Caco-2 (cell line): ENCODE measurements around the gene NFIA. TPM values are rescaled to one million over a fixed set of nuclear protein-coding genes. Genes with fewer than 3 reads are reported as not detected.

Source experiments
- BruUV-seq: library from RNA; stranded (reverse); fragments of 400-500 nt; replicated peaks from 2 replicates; lab custom pipeline; 2021; lab: Mats Ljungman, UMichigan
- CTCF ChIA-PET: fragments of 300-600 bp; sonication (Branson Sonifier 250); formaldehyde crosslinking; loops from one replicate; lab custom pipeline; 2022; ENCODE audit warnings: antibody characterized with exemption; lab: Charles Lee
- POLR2A ChIA-PET: fragments of 300-600 bp; sonication (Branson Sonifier 250); formaldehyde crosslinking; loops from one replicate; lab custom pipeline; 2022; ENCODE audit warnings: antibody characterized with exemption; lab: Charles Lee
- DNase-seq, 2 experiments: peaks; one replicate each; pipeline versions ENCODE4 v3.0.0 to v3.0.0-alpha.2; 2020 to 2022
- H3K27me3 ChIP-seq: replicated peaks from 2 replicates; pipeline ENCODE4 v1.6.0; 2011; ENCODE audit warnings: low read length; ENCODE audit not compliant: control insufficient read depth, insufficient read depth
- H3K36me3 ChIP-seq: 2 replicates; pipeline ENCODE4 v1.5.1; 2011; ENCODE audit warnings: low read length; ENCODE audit not compliant: control insufficient read depth, insufficient read depth
- H3K4me1 ChIP-seq: fragments of 250-450 bp; sonication (Bioruptor Pico); 2 replicates; pipeline ENCODE4 v1.5.1; 2020; ENCODE audit warnings: mild to moderate bottlenecking
- H3K4me3 ChIP-seq: 2 replicates; pipeline ENCODE4 v1.5.1; 2011; ENCODE audit warnings: low read depth, mild to moderate bottlenecking, control low read depth, low read length
- H3K9me3 ChIP-seq: fragments of 250-450 bp; sonication (Bioruptor Pico); 2 replicates; pipeline ENCODE4 v1.5.1; 2020; ENCODE audit warnings: mild to moderate bottlenecking, moderate library complexity
- H3K27ac Mint-ChIP-seq: one replicate; pipeline ENCODE4 v1.8.0; 2022; ENCODE audit warnings: mixed read lengths; ENCODE audit not compliant: unreplicated experiment
- H3K27me3 Mint-ChIP-seq: one replicate; pipeline ENCODE4 v1.8.0; 2022; ENCODE audit warnings: mixed read lengths; ENCODE audit not compliant: insufficient read depth, unreplicated experiment
- H3K36me3 Mint-ChIP-seq: one replicate; pipeline ENCODE4 v1.8.0; 2022; ENCODE audit warnings: mild to moderate bottlenecking, mixed read lengths; ENCODE audit not compliant: insufficient read depth, unreplicated experiment
- H3K4me1 Mint-ChIP-seq: one replicate; pipeline ENCODE4 v1.8.0; 2022; ENCODE audit warnings: low read depth, mixed read lengths; ENCODE audit not compliant: unreplicated experiment
- H3K4me3 Mint-ChIP-seq: one replicate; pipeline ENCODE4 v1.8.0; 2022; ENCODE audit warnings: mild to moderate bottlenecking, moderate library complexity, mixed read lengths; ENCODE audit not compliant: unreplicated experiment
- H3K9me3 Mint-ChIP-seq: one replicate; pipeline ENCODE4 v1.8.0; 2022; ENCODE audit warnings: mixed read lengths; ENCODE audit not compliant: unreplicated experiment
- intact Hi-C: fragments of 100-400 bp; cut with micrococcal nuclease; formaldehyde crosslinking; loops from one replicate; pipeline ENCODE4 v1.10.0; 2022; ENCODE audit not compliant: unreplicated experiment
- total RNA-seq: library from RNA; stranded (reverse); gene quantifications from 2 replicates; pipeline ENCODE4 v1.2.3, GENCODE V29; 2022
- TF ChIP-seq, protein P1 (sequence below), 2 experiments: fragments of 200-600 bp in 1 of 2; IDR thresholded peaks; 1 replicate in 1 of 2; 2 replicates in 1 of 2; pipeline versions ENCODE4 v1.5.1 to v1.8.0; 2011 to 2022; ENCODE audit warnings: antibody characterized with exemption in 1 of 2, control low read depth in 1 of 2, inconsistent platforms in 1 of 2, low read depth in 1 of 2, low read length in 1 of 2, mild to moderate bottlenecking in 1 of 2, moderate library complexity in 1 of 2; ENCODE audit not compliant: insufficient read depth in 1 of 2, severe bottlenecking in 1 of 2, unreplicated experiment in 1 of 2

NFIA gene
- total RNA-seq, 1 experiment from 2014 or later = 1.4 TPM

DNA sequence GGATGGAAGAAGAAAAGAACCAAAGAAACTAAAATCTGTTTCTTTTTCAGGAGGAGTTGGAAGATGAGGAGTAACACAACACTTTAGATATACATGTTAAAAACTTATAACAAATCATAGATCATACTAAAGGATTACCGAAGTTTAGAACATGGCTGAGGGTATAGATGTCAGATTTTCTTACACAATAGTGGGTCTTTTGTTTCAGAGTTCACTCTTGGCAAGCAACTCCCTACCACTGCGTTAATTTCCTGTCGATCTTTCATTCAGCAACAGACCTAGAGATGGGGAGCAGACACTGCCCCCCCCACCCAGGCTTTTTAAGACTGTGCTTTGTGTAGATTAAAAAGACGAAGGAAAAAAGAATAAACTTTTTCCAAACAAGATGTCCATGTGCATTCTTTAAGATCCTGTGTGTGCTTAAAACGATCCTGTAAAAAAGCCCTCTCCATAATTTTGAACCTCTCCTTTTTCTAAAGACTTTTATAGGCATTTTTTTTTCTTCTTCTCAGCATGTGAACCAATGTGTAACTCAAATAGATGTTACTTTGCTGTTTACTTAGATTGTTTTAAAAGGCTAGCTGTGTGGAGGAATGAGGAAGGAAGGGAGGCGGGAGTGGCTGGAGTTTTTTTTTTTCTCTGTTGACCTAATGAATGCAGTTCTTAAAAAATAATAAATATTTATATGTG lies 50.4 kb downstream of the NFIA start:
- H3K9me3 Mint-ChIP-seq = no peaks in the 10 kb centered on the region
- no TSS peak for BruUV-seq
- no peaks in the 10 kb centered on the region for H3K36me3 ChIP-seq
- H3K36me3 Mint-ChIP-seq = no peaks in the 10 kb centered on the region
- CTCF ChIA-PET = no interaction called here
- H3K4me3 Mint-ChIP-seq = no peak overlapping the region
- TF ChIP-seq, protein P1, sequence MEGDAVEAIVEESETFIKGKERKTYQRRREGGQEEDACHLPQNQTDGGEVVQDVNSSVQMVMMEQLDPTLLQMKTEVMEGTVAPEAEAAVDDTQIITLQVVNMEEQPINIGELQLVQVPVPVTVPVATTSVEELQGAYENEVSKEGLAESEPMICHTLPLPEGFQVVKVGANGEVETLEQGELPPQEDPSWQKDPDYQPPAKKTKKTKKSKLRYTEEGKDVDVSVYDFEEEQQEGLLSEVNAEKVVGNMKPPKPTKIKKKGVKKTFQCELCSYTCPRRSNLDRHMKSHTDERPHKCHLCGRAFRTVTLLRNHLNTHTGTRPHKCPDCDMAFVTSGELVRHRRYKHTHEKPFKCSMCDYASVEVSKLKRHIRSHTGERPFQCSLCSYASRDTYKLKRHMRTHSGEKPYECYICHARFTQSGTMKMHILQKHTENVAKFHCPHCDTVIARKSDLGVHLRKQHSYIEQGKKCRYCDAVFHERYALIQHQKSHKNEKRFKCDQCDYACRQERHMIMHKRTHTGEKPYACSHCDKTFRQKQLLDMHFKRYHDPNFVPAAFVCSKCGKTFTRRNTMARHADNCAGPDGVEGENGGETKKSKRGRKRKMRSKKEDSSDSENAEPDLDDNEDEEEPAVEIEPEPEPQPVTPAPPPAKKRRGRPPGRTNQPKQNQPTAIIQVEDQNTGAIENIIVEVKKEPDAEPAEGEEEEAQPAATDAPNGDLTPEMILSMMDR (IDR thresholded peaks at IDR 0.05; ENCODE audit: insufficient read depth in 1 of 2, low read depth in 1 of 2, low read length in 1 of 2, severe bottlenecking in 1 of 2, unreplicated experiment in 1 of 2) = no peak
- DNase-seq = no peak
- H3K27me3 Mint-ChIP-seq = no peaks in the 10 kb centered on the region
- no peaks in the 10 kb centered on the region for H3K27me3 ChIP-seq
- peaks cover 7% of the 10 kb centered on the region for H3K4me1 Mint-ChIP-seq
- POLR2A ChIA-PET = no interaction called here
- no peak overlapping the region for H3K27ac Mint-ChIP-seq
- intact Hi-C loops = no loop called here
- no peaks in the 10 kb centered on the region for H3K9me3 ChIP-seq
- H3K4me1 ChIP-seq = no peaks in the 10 kb centered on the region
- no peak overlapping the region for H3K4me3 ChIP-seq

DNA sequence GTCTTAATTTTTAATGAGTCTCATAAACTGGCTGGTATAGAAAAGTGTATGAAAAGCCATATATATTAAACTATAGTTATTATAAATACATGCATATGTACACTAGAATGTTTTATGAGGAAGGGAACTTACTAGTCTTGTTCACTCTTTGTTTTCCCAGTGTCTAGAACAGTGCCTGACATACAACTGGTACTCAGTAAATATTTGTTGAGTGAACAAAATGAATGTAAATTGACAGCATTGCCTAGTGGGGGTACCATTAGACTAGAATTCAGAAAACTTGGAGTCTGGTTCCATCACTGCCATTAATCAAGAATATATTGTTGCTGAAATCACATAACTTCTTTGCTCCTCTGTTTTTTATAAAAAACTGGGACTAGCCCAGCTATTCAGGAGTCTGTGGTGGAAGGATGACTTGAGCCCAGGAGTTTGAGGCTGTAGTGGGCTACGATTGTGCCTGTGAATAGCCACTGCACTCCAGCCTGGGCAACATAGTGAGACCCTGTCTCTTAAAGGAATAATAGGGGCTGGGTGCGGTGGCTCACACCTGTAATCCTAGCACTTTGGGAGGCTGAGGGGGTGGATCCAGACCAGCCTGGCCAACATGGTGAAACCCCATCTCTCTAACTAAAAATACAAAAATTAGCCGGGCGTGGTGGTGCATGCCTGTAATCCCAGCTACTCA lies 51.1 kb downstream of the NFIA start:
- Histone ChIP-seq H3K4me1 (no peaks in the 10 kb centered on the region), H3K36me3 (no peaks in the 10 kb centered on the region), H3K9me3 (no peaks in the 10 kb centered on the region), H3K27me3 (no peaks in the 10 kb centered on the region), H3K4me3 (no peak overlapping the region)
- BruUV-seq = no TSS peak
- intact Hi-C loops = no loop called here
- H3K36me3 Mint-ChIP-seq = no peaks in the 10 kb centered on the region
- ChIA-PET POLR2A (no interaction called here), CTCF (no interaction called here)
- no peak overlapping the region for H3K4me3 Mint-ChIP-seq
- no peak for DNase-seq
- H3K27me3 Mint-ChIP-seq = no peaks in the 10 kb centered on the region
- no peaks in the 10 kb centered on the region for H3K9me3 Mint-ChIP-seq
- TF ChIP-seq, protein P1 (IDR thresholded peaks at IDR 0.05; ENCODE audit: insufficient read depth in 1 of 2, low read depth in 1 of 2, low read length in 1 of 2, severe bottlenecking in 1 of 2, unreplicated experiment in 1 of 2) = no peak
- H3K27ac Mint-ChIP-seq = no peak overlapping the region
- peaks cover 7% of the 10 kb centered on the region for H3K4me1 Mint-ChIP-seq

DNA sequence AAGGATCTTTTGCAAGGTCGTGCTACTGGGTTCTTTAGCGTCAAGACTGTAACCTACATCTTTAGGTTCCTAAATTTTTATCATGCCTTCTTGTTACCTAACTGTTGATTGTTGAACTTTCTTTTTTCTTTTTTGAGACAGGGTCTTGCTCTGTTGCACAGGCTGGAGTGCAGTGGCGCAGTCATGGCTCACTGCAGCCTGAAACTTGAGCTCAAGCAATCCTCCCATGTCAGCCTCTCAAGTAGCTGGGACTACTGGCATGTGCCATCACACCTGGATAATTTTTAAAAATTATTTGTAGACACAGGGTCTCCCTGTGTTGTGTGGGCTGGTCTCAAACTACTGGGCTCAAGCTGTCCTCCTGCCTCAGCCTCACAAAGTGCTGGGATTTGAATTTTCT lies 52.9 kb downstream of the NFIA start:
- TF ChIP-seq, protein P1 (IDR thresholded peaks at IDR 0.05; ENCODE audit: insufficient read depth in 1 of 2, low read depth in 1 of 2, low read length in 1 of 2, severe bottlenecking in 1 of 2, unreplicated experiment in 1 of 2) = no peak
- peaks cover 7% of the 10 kb centered on the region for H3K4me1 Mint-ChIP-seq
- intact Hi-C loops = no loop called here
- no peak for DNase-seq
- H3K27ac Mint-ChIP-seq = no peak overlapping the region
- POLR2A ChIA-PET = no interaction called here
- no TSS peak for BruUV-seq
- no peak overlapping the region for H3K4me3 Mint-ChIP-seq
- no peak overlapping the region for H3K4me3 ChIP-seq
- no peaks in the 10 kb centered on the region for H3K36me3 Mint-ChIP-seq
- no peaks in the 10 kb centered on the region for H3K9me3 ChIP-seq
- H3K27me3 Mint-ChIP-seq = no peaks in the 10 kb centered on the region
- H3K9me3 Mint-ChIP-seq = no peaks in the 10 kb centered on the region
- H3K4me1 ChIP-seq = no peaks in the 10 kb centered on the region
- CTCF ChIA-PET = no interaction called here
- H3K36me3 ChIP-seq = no peaks in the 10 kb centered on the region
- no peaks in the 10 kb centered on the region for H3K27me3 ChIP-seq
